Esophagus squamous epithelium (tissue), 4 donors: ENCODE data around the gene TMCC3.

Source experiments
- CTCF ChIP-seq, 6 experiments: fragments of 450-650 bp in 4 of 6; fragments of 200-600 bp in 2 of 6; sonication (generic) in 2 of 6; IDR thresholded peaks; one replicate each; pipeline ENCODE4 v1.5.1; 2016 to 2019; ENCODE audit warnings: antibody characterized with exemption in 6 of 6, mild to moderate bottlenecking in 4 of 6, moderate library complexity in 4 of 6
- POLR2A ChIP-seq, 4 donors: fragments of 450-650 bp; IDR thresholded peaks; one replicate each; pipeline ENCODE4 v1.6.1; 2017; ENCODE audit warnings: antibody characterized with exemption in 4 of 4, mild to moderate bottlenecking in 4 of 4, moderate library complexity in 3 of 4

GRCh38 chr12:94676922-94677321 is 26.6 kb upstream of the TMCC3 start:
- TF ChIP-seq CTCF (IDR thresholded peaks at IDR 0.05) (no peak), POLR2A (IDR thresholded peaks at IDR 0.05) (no peak)
